GM21360 (cell line): ENCODE results near the gene MECR.

ENCODE experiments used
- ATAC-seq: cut with Tn5 transposase; IDR thresholded peaks from one replicate; pipeline ENCODE4 v1.9.1; 2021; ENCODE audit warnings: mild to moderate bottlenecking, moderate library complexity; ENCODE audit not compliant: unreplicated experiment

The MECR gene

GRCh38 chr1:29208442-29208841, 22.3 kb downstream of the MECR start:
- ATAC-seq = no peak

DNA sequence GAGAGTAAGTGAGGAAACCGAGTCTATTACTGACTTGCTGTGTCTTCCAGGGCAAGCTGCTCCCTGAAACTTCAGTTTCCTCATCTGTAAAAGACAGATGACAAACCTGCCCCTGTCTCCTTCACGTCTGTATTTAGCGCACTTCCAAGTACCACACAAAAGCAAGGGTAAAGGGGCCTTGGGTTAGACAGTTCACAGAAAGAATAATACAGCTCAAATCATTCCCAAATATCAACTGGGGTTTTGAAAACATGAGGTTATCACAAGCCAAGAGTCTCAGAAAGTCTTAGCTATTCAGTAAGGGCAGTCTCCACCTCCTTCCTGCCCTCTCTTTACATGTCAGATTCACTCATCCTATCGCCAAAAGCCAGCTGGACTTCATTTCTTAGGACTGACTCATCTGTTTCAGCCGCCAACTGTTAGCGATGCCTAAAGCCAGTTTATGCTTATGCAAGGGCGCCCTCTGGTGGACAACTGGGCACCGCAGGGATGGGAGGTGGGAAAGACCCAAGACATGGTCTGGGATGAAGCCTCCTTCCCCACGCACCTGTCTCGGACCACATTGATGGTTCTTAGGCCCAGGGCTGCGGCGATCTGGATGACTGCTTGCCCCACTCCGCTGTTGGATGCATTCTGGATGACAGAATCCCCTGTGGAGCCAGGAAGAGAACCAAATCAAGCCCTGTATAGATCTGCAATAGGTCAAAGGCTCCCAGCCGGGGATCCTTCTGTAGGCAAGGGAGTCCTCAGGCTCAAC, 28.0 kb downstream of the MECR start:
- ATAC-seq = no peak

DNA sequence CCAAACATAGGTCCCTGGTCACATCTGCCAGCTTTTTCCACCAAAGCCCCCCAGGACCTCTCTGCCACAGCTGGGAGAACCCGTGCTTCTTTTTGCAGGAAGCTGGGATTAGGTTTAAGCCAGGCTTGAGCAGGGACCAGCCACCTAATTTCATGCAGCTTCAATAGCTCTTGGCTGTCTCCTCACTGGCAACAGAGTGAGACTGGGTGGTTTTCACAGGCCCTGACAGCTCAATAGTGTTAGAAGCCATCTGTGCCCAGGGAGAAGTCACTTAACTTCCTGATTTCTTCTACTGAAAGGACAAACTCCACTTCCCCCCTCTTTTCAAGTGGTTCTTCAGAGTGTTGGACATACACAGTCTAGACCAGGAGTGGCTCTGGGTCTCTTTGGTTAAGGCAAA, 28.7 kb downstream of the MECR start:
- no peak for ATAC-seq

DNA sequence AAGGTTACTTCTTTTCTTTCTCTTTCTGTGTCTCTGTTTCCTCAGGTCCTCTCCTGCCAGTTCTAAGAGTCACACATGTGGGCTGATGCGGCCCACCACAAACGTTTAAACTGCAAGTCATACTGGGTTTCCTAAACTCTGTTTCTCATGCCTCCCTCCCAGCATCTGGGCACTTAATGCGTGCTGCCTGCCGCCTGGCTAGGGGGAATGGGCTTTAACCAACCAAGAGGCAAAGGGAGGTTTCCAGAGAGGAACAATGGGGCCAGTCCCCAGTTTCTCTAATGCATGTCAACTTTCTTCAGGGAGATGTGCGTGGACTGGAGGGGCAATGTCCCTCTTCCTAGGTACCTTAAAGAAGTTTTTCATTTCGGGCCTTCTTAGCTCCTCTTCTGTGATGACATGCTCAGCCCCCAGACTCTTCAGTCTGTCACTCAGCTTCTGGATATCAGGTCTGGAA, 29.1 kb downstream of the MECR start:
- ATAC-seq = no peak

- ATAC-seq = no peak
Measured at GRCh38 chr1:29200906-29201594, 29.7 kb downstream of the MECR start.

DNA sequence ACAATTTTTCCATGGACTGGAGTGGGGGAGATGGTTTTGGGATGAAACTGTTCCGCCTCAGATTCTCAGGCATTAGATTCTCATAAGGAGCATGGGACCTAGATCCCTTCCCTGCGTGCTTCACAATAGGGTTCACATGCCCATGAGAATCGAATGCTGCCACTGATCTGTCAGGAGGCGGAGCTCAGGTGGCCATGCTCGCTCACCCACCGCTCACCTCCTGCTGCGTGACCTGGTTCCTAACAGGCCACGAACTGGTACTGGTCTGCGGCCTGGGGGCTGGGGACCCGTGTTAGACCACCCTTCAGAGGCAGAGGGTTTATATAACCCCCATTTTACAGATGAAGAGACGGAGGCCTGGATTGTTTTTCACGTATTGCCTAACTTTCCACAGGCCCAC, 32.7 kb downstream of the MECR start:
- ATAC-seq = no peak

DNA sequence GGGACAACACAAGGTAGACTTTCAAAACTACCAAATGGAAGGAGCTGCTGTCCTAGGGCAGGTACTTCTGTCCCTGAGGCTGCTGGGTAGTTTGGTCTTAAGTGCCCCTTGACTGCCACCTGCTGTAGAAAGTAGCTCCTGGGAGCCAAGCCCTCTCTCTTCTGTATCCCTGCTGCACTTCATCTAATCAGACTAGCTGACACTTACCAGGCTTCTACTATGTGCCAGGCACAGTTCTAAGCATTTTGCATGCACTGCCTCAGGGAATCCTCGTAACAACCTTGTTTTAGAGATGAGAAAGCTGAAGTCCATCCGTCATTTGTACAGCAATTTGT, 33.2 kb downstream of the MECR start:
- ATAC-seq = no peak

DNA sequence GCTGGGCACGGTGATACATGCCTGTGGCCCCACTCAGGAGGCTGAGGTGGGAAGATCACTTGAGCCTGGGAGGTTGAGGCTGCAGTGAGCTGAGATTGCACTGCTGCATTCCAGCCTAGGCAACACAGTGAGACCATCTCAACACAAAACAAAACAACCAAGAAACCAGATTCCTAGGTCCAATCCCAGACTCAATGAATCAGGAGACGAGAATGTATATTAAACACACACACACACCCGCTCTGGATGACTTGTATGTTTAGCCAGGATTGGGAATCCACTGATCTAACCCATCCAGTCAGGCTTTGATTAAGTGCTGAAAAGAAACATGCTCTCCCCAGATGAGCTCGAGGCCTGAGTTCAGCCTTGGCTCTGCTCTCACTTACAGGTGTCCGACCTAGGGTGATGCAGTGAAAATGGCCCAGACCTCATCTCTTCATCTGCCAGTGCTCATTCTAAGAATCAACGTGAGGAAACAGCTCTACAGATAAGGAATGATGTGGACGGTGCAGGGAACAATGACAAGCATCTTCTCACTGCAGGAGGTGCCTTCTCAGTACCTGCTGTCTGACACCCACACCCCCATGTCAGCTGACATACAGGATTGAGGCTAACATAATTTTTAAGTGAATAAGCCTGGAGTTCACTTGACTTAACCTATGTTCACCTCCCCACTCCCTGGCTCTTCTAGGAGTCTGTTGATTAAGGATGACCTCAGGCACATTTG, 33.7 kb downstream of the MECR start:
- no peak for ATAC-seq

DNA sequence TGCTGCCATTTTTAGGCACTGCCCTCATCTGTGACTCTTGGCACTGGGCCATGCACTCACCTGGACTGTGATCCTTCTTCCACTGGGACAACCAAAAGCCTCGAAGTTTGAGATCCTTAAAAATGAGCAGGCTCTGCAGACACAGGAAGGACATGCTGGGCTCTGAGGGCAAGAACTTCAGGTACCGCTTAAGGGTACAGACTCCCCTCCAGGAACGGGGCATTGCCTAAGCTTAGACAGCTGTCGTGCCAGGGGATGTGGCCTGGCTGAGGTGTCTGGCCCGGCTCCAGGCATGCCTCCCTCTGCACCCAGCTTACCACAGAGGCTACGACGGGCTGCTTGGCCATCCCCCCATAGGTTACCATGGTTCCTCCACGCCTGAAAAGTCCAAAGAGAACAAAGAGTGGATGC, 34.8 kb downstream of the MECR start:
- ATAC-seq = no peak

DNA sequence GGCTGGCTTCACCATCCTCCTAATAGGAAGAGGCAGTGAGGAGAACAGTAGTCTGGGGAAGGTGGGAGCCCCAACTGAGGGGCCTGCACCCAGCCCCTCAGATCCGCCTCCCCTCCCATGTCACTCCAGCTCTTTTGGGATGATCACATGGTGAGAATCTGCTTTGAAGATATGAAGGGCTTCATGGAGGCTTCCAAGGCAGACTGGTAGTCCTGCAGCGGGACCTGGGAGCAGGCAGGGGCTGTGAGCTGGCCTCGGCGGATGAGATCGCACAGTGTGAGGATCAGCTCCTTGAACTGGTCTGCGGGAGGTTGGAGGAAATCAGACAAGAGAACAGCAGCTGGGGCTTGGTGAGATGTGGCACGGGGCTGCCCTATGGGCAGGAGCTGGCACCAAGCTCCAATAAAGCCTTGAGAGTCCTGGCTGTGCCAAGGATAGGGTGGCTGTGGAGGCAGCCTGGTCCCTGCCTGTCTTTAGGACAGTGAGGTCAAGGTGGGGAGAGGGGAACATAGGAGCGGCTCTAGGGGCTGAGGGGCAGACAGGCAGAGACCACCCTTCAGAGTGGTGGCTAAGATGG, 36.8 kb downstream of the MECR start:
- no peak for ATAC-seq

- no peak for ATAC-seq
Measured at GRCh38 chr1:29190718-29191117, 40.0 kb downstream of the MECR start.

- ATAC-seq = no peak
Measured at GRCh38 chr1:29186707-29187106, 44.0 kb downstream of the MECR start.

- no peak for ATAC-seq
Measured at GRCh38 chr1:29186252-29186651, 44.5 kb downstream of the MECR start.

GRCh38 chr1:29183287-29183686, 47.4 kb downstream of the MECR start:
- ATAC-seq = no peak

DNA sequence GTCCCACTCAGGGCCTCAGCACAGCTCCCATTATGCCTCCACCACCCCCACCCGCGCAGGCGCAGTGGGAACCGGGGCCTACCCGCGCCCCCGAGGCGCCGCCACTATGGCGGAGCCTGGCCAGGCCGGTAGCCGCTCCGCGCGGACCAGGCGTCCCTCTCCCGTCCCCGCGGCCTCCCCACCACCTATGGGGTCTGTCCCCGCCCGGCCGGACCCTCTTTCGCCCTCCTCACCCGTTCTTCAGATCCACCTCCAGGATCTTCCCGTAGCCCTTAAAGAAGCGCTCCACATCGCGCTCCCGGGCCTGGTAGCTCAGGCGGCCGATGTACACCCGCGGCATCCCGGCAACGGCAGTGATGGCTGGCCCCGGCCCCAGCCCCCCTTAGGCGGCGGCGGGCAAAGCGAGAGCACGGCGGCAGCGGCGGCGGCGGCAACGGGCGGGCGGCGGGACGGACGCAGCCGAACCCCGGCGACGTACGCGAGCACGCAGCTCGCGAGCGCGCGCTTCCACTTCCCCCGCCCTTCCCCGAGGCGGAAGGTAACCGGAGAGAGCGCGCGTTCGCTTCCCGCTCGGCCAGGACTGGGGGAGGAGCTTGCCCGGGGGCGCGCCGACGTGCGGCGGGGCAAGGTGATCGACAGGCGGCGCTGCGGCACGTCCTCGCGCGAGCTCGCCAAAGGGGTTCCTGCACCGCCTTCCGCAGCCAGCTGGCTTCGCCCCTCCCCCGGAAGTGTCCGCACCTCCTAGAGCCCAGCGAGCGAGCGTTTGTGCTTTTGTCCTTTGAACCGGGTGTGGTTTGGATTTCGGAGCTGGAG, 49.1 kb downstream of the MECR start, which contains the start of gene SRSF4:
SRSF4 (minus strand) TSS at position 488 of the 813 bp plus-strand sequence; CDS start at position 340, 148 bp downstream.
- peak; percentile 84 for ATAC-seq

DNA sequence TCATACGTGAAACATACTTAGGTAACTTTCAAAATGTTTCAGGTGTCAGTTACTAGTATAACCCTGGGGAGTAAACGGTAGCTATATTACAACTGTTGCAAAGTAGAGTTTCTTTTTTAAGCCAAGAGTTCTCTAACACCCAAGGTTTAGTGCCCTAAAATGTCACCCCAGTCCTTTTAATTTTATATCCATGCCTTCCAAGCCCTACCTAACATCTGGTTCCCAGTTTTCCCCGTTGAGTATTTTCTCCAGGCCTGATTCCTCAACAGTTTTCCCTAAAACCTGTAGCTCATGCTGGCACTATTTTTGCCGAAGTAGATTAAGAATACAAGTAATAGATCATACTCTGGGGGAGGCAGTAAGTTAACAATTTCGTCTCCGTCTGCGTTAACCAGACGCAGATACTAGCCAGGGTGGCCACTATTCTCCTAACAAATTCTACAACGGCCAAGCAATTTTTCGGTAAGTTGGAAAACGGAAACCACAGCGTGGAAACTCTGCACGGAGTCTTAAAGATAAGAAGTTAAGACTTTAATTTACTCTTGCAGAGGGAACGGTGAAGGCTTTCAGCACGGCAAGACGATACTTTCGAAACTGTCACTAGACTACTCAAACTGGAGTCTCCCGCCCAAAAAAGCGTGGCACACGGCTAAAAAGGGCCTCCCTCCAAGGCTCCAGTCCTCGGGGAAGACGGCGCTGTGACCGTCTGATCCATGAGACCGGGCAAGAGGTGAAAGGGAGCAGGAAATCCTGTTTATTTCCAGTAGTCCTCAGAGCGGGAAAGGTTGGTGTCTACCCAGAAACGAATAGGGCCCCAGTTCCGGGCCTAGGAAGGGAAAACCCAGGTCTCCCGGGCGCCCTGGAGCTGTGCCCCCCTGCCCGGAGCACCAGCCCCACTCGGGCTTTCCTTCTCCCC, 50.0 kb downstream of the MECR start:
- no peak for ATAC-seq

DNA sequence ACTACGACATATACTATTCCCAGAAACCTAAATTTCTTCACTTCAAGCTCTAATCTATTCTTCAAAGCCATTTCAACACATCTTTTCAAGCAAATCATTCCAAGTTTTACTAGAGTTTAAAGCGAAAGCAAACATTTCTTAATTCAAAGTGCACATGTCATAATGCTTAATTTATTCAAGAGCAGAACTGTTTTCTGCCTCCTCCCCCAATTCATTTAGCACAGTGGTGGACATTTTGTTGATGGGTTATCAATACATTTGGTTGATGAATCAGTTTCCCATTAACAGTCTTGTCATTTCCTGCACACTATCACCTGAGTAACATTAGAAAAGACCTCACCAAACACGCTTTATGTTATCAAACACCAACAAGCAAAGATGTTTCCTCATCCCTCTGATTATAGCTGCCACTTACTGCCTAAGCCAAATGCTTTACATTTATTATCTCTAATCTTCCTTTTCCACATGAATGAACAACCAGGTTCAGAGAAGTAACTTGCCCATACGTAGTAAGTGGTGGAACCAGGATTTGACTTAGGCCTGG, 51.0 kb downstream of the MECR start:
- ATAC-seq = no peak

- no peak for ATAC-seq
Measured at GRCh38 chr1:29177022-29177705, 53.6 kb downstream of the MECR start.

DNA sequence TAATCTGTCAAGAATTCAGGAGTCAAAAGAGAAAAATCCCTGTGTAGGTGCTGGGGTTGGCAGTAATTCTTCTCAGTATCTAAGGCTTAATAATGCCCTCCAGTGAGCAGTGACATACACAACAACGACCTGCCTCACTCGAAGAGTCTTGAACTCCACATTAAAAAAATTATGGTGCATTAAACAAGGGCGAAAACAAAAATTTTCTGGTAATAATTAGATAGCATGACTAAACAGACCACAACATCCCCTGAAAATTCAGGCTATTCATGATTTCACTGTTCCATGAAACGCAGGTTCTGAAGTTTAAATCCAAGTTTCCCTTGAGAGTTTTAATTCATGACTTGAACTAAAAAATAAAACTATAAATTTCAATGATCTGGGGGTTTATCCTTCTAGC, 54.2 kb downstream of the MECR start:
- ATAC-seq = no peak
